NCI-H748 (cell line): Measurements from ENCODE around the gene SYT2.

Experiments used
- DNase-seq: peaks from one replicate; lab custom pipeline; 2025; ENCODE audit not compliant: unreplicated experiment; lab: John Stamatoyannopoulos, UW

Gene SYT2

DNA sequence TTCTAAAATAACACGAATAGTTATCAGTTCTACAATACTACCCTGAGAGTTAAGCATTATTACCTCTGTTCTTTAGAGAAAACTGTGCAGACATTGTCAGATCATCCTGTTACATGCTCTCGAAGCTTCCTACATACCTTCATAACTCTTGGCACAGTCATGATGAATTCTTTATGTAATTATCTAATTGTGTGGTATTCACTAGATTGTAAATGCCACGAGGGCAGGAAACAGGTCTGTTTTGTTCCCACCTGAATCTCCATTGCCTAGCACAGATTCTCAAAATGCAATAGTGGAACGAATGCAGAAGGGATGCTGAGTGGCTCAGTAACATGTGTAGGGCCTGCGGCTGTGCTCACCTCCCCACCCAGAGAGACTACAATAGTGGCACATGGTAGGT, 3.4 kb downstream of the SYT2 start:
- no peak for DNase-seq

DNA sequence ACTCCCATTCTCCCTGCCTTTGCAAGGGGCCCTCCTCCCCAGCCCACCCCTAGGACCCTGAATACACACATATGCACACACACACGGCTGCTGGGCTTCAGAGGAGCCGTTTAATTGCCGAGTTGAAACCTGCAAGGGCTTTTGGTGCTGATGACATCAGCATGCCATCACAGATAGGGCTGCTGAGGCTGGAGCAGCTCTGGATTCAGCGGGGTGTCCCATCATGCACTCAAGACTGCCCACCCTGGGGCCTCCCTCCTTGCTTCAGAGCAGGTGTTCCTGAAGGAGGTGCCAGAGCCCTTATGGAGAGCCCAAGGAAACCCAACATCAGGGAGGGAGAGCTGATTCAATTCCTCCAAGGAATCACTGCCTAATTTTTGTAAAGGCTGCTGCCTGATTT, 5.7 kb downstream of the SYT2 start:
- no peak for DNase-seq

DNA sequence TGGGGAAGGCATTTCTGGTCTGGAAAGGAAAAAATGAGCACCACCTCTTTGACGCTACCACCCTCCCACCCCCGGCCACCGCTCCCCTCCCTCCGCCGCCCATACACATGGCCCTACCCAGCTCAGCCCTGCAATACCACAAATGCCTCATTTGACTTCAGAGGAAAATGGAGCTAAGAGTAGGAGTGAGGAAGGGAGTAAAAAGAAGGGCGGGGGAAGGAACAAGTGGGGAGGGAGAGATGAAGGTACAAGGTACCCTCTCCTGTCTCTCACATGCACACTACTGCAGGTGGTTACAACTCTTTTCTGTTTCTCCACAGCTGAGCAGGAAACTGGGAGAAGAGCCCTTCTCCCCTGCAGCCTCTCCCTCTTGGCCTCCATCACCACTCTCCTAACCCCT, 7.1 kb downstream of the SYT2 start:
- DNase-seq, result no peak

DNA sequence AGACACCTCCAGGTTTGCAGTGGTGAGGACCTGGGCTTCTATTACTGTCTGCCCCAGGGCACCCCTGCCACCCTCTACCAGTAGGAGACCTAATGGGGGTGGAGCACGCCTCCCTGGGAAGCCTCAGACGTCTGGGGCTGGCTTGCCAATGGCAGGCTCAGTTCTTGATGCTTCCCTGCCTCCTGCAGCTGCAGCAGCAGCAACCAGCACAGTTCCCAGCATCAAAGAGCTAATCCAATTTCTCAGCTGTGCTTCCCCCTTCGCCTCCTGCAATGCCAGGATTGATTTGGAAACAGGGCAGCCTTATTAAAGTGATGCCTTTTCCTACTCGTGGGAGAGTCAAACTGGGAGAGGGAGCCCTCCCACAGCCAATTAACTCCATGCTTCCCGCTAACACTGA, 8.2 kb downstream of the SYT2 start:
- no peak for DNase-seq

DNA sequence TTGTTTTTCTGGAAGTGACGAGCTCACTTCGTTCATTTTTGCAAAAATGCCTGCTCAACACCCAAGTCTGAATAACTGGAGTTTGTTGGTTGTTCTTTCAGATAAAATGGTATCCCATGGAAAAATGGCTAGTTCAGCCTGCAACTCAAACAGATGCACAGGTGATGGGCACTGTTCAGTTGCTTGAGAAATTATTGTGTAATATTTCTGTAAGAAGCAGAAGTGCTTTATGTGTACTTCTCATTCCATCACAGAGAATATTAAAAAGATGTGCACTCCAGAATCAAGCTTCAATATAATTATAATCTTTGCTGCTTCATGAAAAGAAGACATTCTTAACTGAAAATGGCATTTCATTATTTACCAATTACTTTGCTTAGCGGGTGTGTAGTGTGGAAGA, 9.1 kb downstream of the SYT2 start:
- DNase-seq, result no peak

DNA sequence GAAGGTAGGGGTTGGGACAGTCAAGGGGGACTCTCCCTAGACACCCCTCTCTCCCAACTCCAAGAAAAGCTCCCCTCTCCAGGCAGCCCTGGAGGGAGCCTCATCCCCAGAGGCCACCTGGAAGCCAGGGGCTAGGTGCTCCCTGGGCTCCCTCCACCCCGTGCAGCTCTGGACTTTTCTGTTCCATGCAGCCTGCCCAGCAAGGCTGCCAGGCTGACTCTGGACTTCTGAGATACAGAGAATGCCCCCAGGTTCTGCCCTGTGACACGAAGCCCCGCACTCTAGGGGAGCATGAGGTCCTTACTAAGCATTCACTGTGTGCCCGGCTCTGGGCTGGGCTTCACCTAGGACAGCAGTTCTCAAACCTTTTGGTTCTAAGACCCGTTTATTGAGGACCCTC, 10.2 kb downstream of the SYT2 start:
- DNase-seq, result no peak

DNA sequence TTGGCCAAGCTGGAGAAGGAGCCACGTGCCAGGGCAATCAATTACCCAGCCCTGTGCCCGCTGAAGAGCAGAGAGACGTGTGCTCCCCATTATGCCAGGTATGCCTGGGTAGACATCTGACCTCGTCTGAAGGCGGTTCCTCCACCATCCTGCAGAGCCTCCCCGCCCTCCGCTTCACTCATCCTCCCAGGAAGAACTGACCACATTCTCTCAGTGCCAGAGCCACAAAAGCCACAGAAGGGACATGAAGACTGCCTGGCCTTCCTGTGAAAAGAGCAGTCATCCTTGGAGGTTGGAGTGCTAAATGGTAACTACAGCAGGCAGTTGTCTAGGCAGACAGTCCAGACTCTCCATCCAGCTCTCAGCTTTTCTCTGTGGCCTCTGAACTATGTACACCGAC, 12.0 kb downstream of the SYT2 start:
- no peak for DNase-seq

DNA sequence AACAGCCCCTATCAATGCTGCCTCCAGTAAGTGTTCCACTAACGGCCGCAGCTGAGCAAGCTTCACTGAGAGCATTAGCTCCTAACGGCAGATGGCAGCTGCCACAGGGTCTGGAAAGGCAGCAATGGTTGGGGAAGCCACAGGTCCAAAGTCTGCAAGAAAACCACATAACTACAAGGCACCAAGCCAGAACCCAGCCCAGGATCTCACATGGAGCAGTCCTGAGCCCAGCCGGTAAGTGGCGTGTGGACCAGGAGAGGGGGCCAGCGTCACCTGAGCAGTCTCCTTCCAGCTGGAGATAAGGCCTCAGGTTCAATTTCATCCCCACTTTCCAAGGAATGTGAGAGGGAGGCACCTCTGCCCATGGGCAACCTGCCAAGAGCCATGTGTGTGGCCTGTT, 13.2 kb downstream of the SYT2 start:
- DNase-seq, result no peak

DNA sequence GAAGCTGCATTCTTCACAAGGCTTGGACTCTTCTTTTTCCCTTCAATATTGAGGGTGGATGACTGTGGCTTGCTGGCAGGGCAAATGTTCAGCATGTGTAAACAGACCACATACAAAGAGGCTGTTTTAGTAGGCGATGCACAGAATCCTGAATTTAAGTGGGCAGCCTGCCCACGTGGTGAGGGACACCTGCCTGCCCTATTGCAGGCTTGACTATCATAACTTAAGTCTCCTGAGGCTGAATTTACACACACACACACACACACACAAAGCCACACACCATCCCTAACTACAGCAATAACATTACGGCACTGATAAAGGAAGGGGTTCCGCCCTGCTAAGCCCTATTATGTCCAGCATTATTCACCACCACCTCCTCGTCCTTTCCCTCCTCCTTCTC, 15.9 kb downstream of the SYT2 start:
- DNase-seq, result peak; percentile 61

DNA sequence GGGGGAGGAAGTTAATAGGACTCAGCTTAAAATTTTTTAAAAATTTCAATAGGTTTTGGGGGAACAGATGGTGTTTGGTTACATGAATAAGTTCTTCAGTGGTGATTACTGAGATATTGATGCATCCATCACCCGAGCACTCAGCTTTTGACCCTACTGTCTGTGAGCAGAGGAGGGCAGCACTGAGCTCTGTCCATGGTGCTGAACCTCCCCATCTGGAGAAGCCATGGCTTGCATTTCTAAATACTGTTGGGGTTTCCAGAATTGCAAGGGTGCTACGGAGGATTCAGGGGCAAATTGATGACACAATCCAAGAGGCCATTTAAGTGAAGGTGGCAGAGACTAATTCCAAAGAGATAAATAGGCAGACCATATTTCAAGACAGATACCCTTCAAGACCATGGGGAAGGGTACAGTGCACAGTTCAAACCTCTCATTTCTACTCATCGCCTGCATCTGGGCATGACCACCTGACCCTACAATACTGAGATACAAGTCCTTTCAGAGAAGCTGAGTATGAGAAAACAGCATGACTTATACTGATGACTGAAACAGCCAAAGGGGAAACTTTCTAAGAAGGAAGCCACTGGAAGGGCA, 17.2 kb downstream of the SYT2 start:
- peak; percentile 20 for DNase-seq

DNA sequence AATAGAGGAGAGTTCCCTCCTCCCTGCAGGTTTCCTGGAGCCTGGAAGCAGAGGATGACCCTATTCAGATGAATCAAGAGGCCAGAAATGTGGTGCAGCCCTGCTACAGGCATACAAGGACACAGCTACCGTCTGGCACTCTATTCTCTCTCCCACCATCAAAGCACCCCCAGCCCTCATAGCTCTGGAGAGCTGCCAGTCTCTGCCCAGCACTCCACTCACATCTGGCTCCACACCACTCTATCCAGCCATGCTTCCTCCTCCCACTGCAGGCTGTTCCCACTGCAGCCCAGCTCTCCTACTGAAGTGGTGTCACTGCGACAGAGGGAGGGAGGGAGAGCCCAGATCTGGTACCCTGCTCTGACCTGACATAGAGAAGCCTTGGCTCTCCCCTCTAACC, 18.4 kb downstream of the SYT2 start:
- no peak for DNase-seq

DNA sequence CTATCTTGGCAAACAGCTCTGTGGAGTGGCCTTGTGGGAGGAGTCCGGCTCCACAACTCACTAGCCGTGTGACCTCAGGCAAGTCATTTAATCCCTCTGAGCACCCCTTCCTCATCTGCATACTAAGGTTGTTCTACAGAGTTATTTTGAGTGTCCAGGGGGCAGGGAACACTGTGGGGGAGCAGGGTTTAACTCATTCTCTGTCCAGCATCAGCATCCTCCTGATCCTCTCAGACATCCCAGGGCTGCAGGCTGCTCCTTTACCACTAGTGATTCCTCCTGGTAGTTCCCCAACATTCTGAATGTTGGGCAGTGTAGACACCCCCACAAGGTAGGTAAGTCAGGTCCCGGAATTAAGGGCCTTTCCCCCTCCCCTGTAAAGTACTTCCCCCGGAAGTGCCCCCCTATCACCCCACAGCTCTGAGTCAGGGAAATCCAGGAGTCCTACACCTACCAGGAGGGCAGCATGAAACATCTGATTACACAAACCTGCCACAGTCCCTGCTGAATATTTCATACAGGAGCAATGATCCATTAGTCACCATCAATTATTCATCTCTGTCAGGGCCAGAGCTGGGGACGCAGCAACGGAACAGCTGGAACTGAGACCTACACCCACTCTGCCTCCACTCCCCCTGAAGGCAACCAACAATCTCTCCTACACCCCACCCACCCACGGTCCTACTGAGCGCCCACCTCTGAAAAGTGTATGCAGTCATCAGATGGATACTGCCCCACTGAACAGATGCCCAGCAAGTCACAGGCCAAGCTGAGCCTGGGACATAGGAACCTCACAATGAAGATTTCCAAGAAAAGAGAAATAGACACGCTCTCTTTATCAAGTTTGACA, 20.5 kb downstream of the SYT2 start:
- DNase-seq, result no peak

DNA sequence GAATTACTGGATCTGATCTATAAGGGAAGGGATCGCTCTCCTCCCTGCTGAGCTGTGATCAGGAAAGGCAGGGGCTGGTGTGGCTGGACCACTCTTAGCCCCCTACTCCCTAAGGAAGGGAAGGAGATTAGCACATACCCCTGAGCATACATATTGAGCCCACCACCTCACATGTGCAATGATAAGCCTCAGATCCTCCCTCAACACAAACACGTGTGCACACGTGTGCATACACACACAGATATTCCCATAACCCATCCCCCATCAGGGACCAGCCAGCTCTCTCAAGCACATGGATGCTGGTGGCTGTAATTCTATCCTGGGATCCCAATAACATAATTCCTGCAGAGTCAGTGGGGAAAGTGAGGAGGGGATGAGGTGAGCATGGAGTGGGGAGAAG, 21.2 kb downstream of the SYT2 start:
- no peak for DNase-seq

DNA sequence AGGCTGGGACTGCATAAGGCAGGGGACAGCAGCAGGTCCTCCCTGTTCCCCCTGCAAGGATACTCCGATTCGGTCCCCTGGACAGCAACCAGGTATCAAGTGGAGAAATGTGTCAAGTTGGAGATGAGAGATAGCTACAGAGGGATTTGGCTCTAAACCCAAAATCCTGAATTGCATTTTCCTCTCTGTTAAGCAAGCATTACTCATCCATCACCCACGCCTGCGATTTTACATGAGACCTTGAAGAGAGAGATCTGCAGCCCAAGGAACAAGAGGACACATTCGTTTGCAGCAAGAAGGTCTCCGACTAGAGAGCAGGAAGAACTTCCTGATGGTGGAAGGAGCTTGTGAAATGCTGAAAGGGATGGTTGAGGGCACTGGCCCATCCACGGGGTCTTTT, 21.9 kb downstream of the SYT2 start:
- no peak for DNase-seq

DNA sequence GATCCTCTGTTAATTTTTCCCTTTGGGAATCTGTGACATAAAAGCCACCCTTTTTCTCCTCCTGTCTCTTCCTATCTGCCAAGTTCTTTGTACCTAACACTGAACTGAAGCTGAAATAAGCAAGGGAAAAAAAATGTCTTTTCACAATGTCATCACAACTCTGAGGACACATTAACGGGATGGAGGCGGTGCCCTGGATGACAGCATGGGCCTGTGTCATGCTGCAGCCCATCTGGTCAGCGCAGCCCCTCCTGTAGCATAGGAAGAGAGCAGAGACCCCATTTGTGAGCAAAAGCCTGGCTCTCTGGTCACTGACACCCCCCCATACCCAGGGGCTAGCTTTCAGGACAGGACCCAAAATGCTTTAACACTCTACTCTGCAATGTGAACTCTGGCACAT, 22.5 kb downstream of the SYT2 start:
- no peak for DNase-seq

DNA sequence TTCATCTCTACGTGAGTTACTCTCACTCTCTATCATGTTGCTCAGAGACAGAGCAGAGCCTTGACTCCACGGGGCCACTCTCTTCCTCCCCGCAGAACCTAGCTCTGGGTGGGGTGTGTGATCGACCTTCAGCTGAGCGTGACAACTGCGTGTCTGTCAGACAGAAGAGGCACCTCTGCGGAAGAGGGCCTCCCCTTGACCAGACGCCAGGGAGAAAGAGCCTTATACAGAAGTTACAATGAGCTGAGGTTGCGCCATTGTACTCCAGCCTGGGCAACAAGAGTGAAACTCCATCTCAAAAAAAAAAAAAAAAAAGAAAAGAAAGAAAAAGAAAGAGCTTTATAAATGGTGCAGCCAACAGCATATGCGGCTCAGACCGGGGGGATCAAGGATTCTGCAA, 22.9 kb downstream of the SYT2 start:
- DNase-seq, result no peak

DNA sequence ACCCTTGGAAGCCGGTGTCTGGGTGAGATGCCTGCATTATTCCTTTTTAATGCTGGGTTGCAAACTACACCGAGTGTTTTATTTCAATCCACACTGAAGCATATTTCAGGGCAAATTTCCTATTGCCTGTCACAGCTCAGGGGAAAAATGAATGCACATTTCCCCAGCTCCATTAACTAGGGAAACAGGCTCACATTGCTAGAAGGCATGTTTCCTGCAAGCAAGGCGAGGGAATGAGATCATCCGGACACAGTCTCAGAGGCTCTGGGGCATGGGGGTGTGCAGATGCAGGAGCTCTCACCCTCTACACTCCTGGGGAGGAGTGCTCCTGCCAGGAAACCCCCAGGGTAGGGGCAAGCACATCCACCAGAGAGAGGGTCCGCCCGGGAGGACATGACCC, 24.6 kb downstream of the SYT2 start:
- no peak for DNase-seq

DNA sequence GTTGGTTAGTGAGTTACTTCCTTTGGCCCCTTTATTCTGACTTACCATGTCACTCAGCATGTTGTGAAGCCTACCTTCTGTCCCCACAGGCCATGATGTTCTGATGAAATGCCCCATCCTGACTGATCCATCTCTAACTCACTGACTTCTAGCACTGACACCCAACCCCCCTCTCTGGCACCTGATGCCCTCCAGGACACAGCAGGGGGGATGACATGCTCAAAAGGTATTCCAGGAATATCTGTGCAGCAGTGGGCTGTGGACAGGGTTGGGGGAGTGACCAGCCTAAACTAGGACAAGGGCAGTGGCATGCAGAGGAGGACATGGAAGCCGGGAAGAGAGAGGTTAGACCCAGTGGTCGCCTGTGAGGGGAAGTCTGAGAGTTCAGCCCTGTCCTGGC, 25.5 kb downstream of the SYT2 start:
- no peak for DNase-seq

DNA sequence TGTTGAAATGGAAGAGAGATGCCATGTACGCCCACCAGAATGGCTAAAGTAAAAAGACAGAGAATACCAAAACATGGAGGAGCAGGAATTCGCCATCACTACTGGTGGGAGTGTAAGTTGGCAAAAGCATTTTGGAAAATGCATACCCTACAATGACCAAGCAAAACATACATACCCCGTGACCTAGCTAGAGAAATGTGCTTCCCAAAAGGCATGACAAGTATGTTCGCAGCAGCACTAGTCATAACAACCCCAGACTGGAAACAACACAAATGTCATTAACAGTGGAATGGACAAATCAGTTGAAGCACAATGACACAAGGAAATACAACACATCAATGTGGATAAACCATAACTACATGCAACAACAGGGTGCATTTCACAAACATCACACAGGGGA, 27.2 kb downstream of the SYT2 start:
- no peak for DNase-seq

DNA sequence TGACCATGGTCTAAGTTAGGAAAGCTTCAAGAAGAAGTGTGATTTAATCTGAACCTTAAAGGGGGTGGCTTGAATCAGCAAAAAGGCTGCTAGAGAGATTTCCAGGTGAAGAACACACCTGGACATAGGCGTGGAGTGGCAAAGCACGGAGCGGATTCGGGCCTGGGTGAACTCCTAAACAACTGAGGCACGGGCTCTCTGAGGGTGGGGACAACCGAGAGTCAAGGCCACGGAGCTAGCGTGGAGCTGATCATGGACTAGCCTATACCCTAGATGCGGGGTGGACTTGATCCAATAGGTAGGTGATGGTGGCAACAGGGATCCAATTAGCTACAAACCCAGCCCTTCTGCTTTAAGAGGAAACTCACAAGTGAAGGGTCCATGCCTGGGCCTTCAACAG, 27.8 kb downstream of the SYT2 start:
- DNase-seq, result no peak

DNA sequence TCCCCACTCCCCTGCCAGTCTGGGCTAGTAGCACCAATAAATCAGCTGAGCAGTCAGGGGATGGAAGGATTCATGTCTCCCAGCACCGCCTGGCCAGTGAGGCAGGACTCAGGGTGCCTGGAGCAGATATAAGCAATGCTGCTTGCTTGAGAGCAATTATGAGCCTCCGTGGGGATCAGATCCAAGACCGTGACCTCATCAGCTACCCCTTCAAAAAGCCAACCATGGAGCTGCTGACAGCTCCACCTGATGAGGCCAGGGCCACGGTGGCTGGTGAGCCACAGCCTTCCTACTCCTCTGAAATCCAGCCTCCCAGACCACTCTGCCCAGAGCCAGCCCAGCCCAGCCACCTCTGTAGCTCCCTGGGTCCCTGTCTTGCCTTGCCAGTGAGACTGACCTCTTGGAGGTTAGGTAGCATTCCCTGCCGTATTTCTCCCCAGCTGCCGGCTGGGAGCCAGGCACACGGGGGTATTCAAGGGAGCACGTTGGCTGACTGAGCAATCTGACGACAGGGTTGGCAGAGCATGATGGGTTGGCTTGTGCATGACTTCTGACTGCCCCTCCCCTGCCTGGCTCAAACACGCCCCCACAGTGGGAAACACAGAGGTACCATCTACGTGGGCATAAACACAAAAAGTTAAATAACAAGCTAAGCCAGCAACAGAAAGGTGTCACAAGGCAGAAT, 28.4 kb downstream of the SYT2 start:
- no peak for DNase-seq

DNA sequence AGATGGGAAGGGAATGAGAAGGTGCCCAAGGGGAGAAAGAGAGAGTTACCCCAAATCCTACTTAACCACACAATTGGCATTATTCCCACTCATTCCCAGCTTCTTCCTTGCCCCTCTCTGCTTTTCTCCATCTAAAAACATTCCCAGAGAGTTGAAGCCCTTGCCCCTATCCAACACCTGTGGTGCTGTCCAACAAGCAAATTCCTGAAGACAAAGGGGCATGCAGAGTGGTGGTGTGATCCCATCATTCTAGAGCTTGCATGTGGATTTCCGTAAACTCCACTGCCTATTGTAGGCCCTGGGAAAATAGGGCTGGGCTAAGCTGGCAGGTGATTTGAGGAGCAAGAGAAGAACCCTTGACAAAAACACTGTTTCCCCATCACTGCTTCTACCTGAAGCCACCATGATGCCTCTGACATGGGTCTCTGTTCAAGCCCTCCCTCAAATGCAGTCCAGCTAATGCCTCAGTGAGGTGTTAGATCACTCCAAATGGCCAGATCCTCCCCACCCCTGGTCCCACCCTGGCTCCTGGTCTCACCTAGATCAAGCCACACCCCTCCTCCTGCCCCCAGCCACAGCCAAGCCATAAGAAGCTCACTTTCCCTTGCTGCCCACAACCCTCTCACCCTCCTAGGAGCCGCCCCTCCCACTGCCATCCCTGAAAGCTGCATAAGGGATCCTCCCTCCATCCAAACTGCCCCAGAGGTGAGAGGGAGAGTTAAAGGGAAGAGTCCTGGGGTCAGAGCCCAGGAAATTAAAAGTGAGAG, 29.5 kb downstream of the SYT2 start:
- no peak for DNase-seq
